Glutamatergic neuron (in vitro differentiated cells): ENCODE measurements around the gene PNPLA8. TPM values are rescaled to one million over a fixed set of nuclear protein-coding genes. Genes with fewer than 3 reads are reported as not detected.
A peak's percentile ranks its signal among the peaks of the same experiment; 100 is the strongest.

ENCODE experiments used
- DNase-seq: peaks from one replicate; pipeline ENCODE4 v3.0.0; 2022
- H3K27ac Mint-ChIP-seq: one replicate; pipeline ENCODE4 v1.8.0; 2020; ENCODE audit warnings: mild to moderate bottlenecking, mixed read lengths, inconsistent platforms; ENCODE audit not compliant: unreplicated experiment
- H3K27me3 Mint-ChIP-seq: one replicate; pipeline ENCODE4 v1.8.0; 2020; ENCODE audit warnings: mild to moderate bottlenecking, moderate library complexity, mixed read lengths, inconsistent platforms; ENCODE audit not compliant: unreplicated experiment
- H3K36me3 Mint-ChIP-seq: one replicate; pipeline ENCODE4 v1.8.0; 2020; ENCODE audit warnings: mild to moderate bottlenecking, mixed read lengths, inconsistent platforms; ENCODE audit not compliant: unreplicated experiment
- H3K4me1 Mint-ChIP-seq: one replicate; pipeline ENCODE4 v1.8.0; 2020; ENCODE audit warnings: mild to moderate bottlenecking, low read depth, mixed read lengths, inconsistent platforms; ENCODE audit not compliant: unreplicated experiment
- H3K4me3 Mint-ChIP-seq: one replicate; pipeline ENCODE4 v1.8.0; 2020; ENCODE audit warnings: mild to moderate bottlenecking, mixed read lengths, inconsistent platforms; ENCODE audit not compliant: unreplicated experiment
- H3K9me3 Mint-ChIP-seq: one replicate; pipeline ENCODE4 v1.8.0; 2020; ENCODE audit warnings: mild to moderate bottlenecking, moderate library complexity, mixed read lengths, inconsistent platforms; ENCODE audit not compliant: unreplicated experiment
- CTCF ChIP-seq: fragments of 200-600 bp; sonication (generic); IDR thresholded peaks from one replicate; pipeline ENCODE4 v1.5.0; 2021; ENCODE audit not compliant: partially characterized antibody, unreplicated experiment
- total RNA-seq: library from RNA; stranded (reverse); fragmentation: NEBNext Ultra II Directional; extraction: Animal tissue kit (Norgen Biotek cat#: 25700); gene quantifications from one replicate; pipeline ENCODE4 v1.2.1, GENCODE V29; 2021; ENCODE audit not compliant: unreplicated experiment

Gene PNPLA8
- total RNA-seq, 1 donor from 2014 or later = 46.4 TPM

DNA sequence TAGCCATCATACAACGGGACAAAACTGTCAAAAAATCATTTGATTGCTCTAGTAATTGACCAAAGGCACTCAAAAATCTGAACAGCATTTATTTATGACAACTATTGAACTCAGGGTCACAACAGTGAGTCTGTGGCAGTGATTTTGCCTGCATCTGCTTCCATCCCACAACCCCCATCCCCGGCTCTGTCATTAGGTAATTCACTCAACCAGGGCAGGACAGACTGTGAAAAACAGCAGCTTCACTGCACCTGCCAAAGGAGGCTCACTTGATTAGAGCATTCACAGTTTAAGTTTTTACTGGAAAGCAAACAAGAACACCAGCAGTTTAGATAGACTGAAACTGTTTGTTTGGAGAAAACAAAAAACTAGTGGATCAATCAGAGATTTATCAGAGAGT lies 91.9 kb downstream of the PNPLA8 start:
- DNase-seq = no peak
- Mint-ChIP-seq H3K4me1 (peaks cover 13% of the 10 kb centered on the region), H3K36me3 (peaks cover 11% of the 10 kb centered on the region), H3K4me3 (no peak overlapping the region), H3K9me3 (peaks cover under 1% of the 10 kb centered on the region), H3K27me3 (no peaks in the 10 kb centered on the region), H3K27ac (peak overlapping the region; percentile 54)
- TF ChIP-seq CTCF = no peak

DNA sequence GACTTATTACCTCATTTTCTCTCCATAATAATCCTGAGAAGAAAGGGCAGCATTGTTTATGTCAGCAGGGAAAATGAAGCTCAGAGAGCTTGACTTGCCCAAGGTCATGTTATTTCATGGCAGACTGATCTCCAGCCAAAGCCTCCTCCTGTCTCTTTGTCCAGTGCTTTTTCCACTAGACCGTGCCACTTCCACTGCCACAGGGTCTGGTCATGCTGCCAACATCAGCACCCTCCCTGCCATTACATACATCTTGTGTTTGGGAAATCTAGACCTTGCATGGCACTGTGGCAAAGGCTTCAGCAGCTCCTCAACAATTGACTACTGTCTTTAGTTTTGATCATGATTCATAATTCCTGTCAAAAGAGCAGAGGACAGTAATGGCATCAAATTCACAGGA lies 94.8 kb downstream of the PNPLA8 start:
- H3K4me3 Mint-ChIP-seq = no peak overlapping the region

DNA sequence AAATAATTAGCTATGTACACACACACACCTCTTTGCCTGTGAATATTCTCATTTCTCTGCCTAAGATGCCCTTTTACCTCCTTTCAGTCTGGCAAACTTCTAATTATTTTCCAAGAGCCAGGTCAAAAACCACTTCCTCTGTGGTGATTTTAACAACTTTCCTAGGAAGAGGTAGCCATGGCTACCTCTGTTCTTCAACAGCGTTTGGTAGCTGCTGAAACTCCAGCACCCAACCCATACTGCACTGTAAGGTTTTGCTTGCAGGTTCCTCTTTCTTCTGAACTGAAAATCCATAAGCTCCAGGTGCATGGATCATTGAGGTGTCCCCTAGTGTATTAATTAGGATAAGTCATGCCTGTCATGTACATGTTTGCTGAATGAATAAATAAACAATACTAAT lies 95.3 kb downstream of the PNPLA8 start:
- no peak for DNase-seq
- H3K9me3 Mint-ChIP-seq = no peaks in the 10 kb centered on the region
- peaks cover 10% of the 10 kb centered on the region for H3K36me3 Mint-ChIP-seq
- no peaks in the 10 kb centered on the region for H3K27me3 Mint-ChIP-seq
- no peak overlapping the region for H3K27ac Mint-ChIP-seq
- peaks cover 29% of the 10 kb centered on the region for H3K4me1 Mint-ChIP-seq
- TF ChIP-seq CTCF = no peak
- no peak overlapping the region for H3K4me3 Mint-ChIP-seq

More for the DNA sequence above, 94.8 kb downstream of the PNPLA8 start:
- no peak for DNase-seq
- Mint-ChIP-seq H3K9me3 (no peaks in the 10 kb centered on the region), H3K4me1 (peaks cover 26% of the 10 kb centered on the region), H3K36me3 (peaks cover 11% of the 10 kb centered on the region), H3K27ac (no peak overlapping the region), H3K27me3 (no peaks in the 10 kb centered on the region)
- TF ChIP-seq CTCF = no peak

GRCh38 chr7:108427766-108428165 lies 98.2 kb downstream of the PNPLA8 start:
- Mint-ChIP-seq H3K27me3 (peaks cover 3% of the 10 kb centered on the region), H3K9me3 (peaks cover 4% of the 10 kb centered on the region), H3K4me3 (no peak overlapping the region), H3K4me1 (peaks cover 24% of the 10 kb centered on the region), H3K27ac (no peak overlapping the region), H3K36me3 (no peaks in the 10 kb centered on the region)
- DNase-seq = no peak
- TF ChIP-seq CTCF = no peak

GRCh38 chr7:108425714-108426275 lies 100.1 kb downstream of the PNPLA8 start:
- no peaks in the 10 kb centered on the region for H3K36me3 Mint-ChIP-seq

More at GRCh38 chr7:108425714-108426275, 100.1 kb downstream of the PNPLA8 start:
- peaks cover 4% of the 10 kb centered on the region for H3K27me3 Mint-ChIP-seq
- H3K4me3 Mint-ChIP-seq = peak overlapping the region; percentile 8
- no peak for TF ChIP-seq CTCF
- H3K4me1 Mint-ChIP-seq = peaks cover 31% of the 10 kb centered on the region
- no peak overlapping the region for H3K27ac Mint-ChIP-seq
- peaks cover 4% of the 10 kb centered on the region for H3K9me3 Mint-ChIP-seq
- no peak for DNase-seq
